H1 (cell line): ENCODE data around the gene HDAC10. TPM values are rescaled to one million over a fixed set of nuclear protein-coding genes. Genes with fewer than 3 reads are reported as not detected.

Source experiments
- CTCF ChIA-PET: fragments of 300-600 bp; sonication (Branson Sonifier 250); formaldehyde crosslinking; loops from one replicate; lab custom pipeline; 2021; ENCODE audit not compliant: partially characterized antibody; lab: Charles Lee
- POLR2A ChIA-PET: fragments of 300-600 bp; sonication (Branson Sonifier 250); formaldehyde crosslinking; loops from one replicate; lab custom pipeline; 2021; ENCODE audit warnings: inconsistent platforms; ENCODE audit not compliant: partially characterized antibody; lab: Charles Lee
- DNase-seq, 2 experiments: peaks; one replicate each; pipeline versions ENCODE4 v3.0.0 to v3.0.0-alpha.2; 2010 to 2022; ENCODE audit warnings: low spot score in 2 of 2, low read depth in 1 of 2, mixed read lengths in 1 of 2
- FAIRE-seq: peaks from 2 replicates; lab custom pipeline; 2011; peaks lifted over from hg19 to GRCh38; lab: Jason Lieb, UNC
- H2AFZ ChIP-seq: 2 replicates; pipeline ENCODE4 v1.8.1; 2012; ENCODE audit warnings: low read length, inconsistent platforms
- H2AK5ac ChIP-seq: 2 replicates; pipeline ENCODE4 v1.6.1; 2013; ENCODE audit warnings: low read depth, low read length
- H2BK120ac ChIP-seq: replicated peaks from 2 replicates; pipeline ENCODE3; 2013; ENCODE audit warnings: low read depth, low read length, inconsistent platforms
- H2BK12ac ChIP-seq: 2 replicates; pipeline ENCODE4 v1.6.1; 2013; ENCODE audit warnings: low read depth, low read length
- H2BK15ac ChIP-seq: 2 replicates; pipeline ENCODE4 v1.6.1; 2013; ENCODE audit warnings: low read length
- H2BK20ac ChIP-seq: 2 replicates; pipeline ENCODE4 v1.6.1; 2013; ENCODE audit warnings: low read length
- H2BK5ac ChIP-seq: 2 replicates; pipeline ENCODE4 v1.6.1; 2013; ENCODE audit warnings: low read depth, low read length
- H3K14ac ChIP-seq: 2 replicates; pipeline ENCODE4 v1.6.1; 2013; ENCODE audit warnings: inconsistent platforms; ENCODE audit not compliant: insufficient read length
- H3K18ac ChIP-seq: 2 replicates; pipeline ENCODE4 v1.6.1; 2013; ENCODE audit warnings: low read length; ENCODE audit errors: extremely low read depth
- H3K23ac ChIP-seq: 2 replicates; pipeline ENCODE4 v1.6.1; 2013; ENCODE audit warnings: inconsistent platforms; ENCODE audit not compliant: insufficient read length
- H3K23me2 ChIP-seq: 2 replicates; pipeline ENCODE4 v1.6.1; 2013; ENCODE audit warnings: low read depth, low read length
- H3K27ac ChIP-seq: 2 replicates; pipeline ENCODE4 v1.6.1; 2011; ENCODE audit warnings: low read depth, low read length, inconsistent platforms
- H3K27me3 ChIP-seq, 4 experiments: replicated peaks in 1 of 4; 1 replicate in 1 of 4; 2 replicates in 3 of 4; pipeline versions ENCODE4 v1.6.1 to v1.8.1; 2011 to 2013; ENCODE audit warnings: low read length in 3 of 4, mild to moderate bottlenecking in 3 of 4, inconsistent platforms in 2 of 4, mixed read lengths in 2 of 4, moderate library complexity in 1 of 4; ENCODE audit not compliant: control insufficient read depth in 3 of 4, insufficient read depth in 3 of 4; ENCODE audit errors: extremely low read depth in 1 of 4
- H3K36me3 ChIP-seq, 4 experiments: 2 replicates each; pipeline versions ENCODE4 v1.6.1 to v1.8.1; 2011 to 2013; ENCODE audit warnings: mild to moderate bottlenecking in 4 of 4, low read length in 3 of 4, moderate library complexity in 2 of 4, control low read depth in 1 of 4, inconsistent platforms in 1 of 4; ENCODE audit not compliant: insufficient read depth in 4 of 4, control insufficient read depth in 2 of 4
- H3K4ac ChIP-seq: replicated peaks from 2 replicates; pipeline ENCODE3; 2013; ENCODE audit warnings: low read length, low read depth, mixed read lengths, inconsistent platforms; ENCODE audit not compliant: insufficient read length
- H3K4me1 ChIP-seq, 4 experiments: replicated peaks in 1 of 4; 1 replicate in 1 of 4; 2 replicates in 3 of 4; pipeline versions ENCODE4 v1.6.1 to v1.8.1; 2011 to 2013; ENCODE audit warnings: low read length in 3 of 4, inconsistent platforms in 2 of 4, mixed read lengths in 1 of 4; ENCODE audit not compliant: insufficient read depth in 4 of 4, control insufficient read depth in 3 of 4
- H3K4me2 ChIP-seq, 2 experiments: 2 replicates each; pipeline versions ENCODE4 v1.6.1 to v1.8.1; 2011 to 2013; ENCODE audit warnings: low read depth in 2 of 2, low read length in 2 of 2, control low read depth in 1 of 2, inconsistent platforms in 1 of 2, mild to moderate bottlenecking in 1 of 2; ENCODE audit not compliant: insufficient read depth in 1 of 2
- H3K4me3 ChIP-seq, 4 experiments: fragments of 200-600, 300-600 bp in 1 of 4; sonication (generic), shearing (Covaris generic), sonication (Bioruptor Twin) in 1 of 4; 2 replicates each; pipeline versions ENCODE4 v1.5.1 to v1.8.1; 2011 to 2016; ENCODE audit warnings: low read length in 4 of 4, low read depth in 3 of 4, control low read depth in 2 of 4, inconsistent platforms in 2 of 4, mild to moderate bottlenecking in 2 of 4, mixed read lengths in 1 of 4, moderate library complexity in 1 of 4; ENCODE audit not compliant: insufficient read depth in 2 of 4; ENCODE audit errors: extremely low read depth in 1 of 4
- H3K56ac ChIP-seq: replicated peaks from 2 replicates; pipeline ENCODE3; 2013; ENCODE audit warnings: low read depth, mild to moderate bottlenecking, mixed read lengths, low read length, inconsistent platforms; ENCODE audit not compliant: insufficient read length
- H3K79me1 ChIP-seq: 2 replicates; pipeline ENCODE4 v1.6.1; 2013; ENCODE audit warnings: low read depth, low read length, control low read depth
- H3K79me2 ChIP-seq, 2 experiments: 2 replicates each; pipeline versions ENCODE4 v1.6.1 to v1.8.1; 2012 to 2013; ENCODE audit warnings: low read length in 2 of 2, mild to moderate bottlenecking in 2 of 2, inconsistent platforms in 1 of 2; ENCODE audit not compliant: insufficient read depth in 2 of 2, control insufficient read depth in 1 of 2
- H3K9ac ChIP-seq, 4 experiments: replicated peaks in 1 of 4; 1 replicate in 1 of 4; 2 replicates in 3 of 4; pipeline versions ENCODE4 v1.6.1 to v1.8.1; 2011 to 2013; ENCODE audit warnings: low read depth in 3 of 4, low read length in 3 of 4, control low read depth in 2 of 4, mild to moderate bottlenecking in 2 of 4, moderate library complexity in 2 of 4, inconsistent platforms in 1 of 4; ENCODE audit errors: extremely low read depth in 1 of 4
- H3K9me3 ChIP-seq, 2 experiments: 2 replicates each; pipeline versions ENCODE4 v1.6.1 to v1.8.1; 2012 to 2013; ENCODE audit warnings: mild to moderate bottlenecking in 2 of 2, moderate library complexity in 2 of 2, control low read depth in 1 of 2, inconsistent platforms in 1 of 2, low read depth in 1 of 2, low read length in 1 of 2, mixed read lengths in 1 of 2; ENCODE audit not compliant: insufficient read depth in 2 of 2
- H4K20me1 ChIP-seq, 2 experiments: replicated peaks in 1 of 2; 2 replicates each; pipeline versions ENCODE3 to v1.8.1; 2011 to 2013; ENCODE audit warnings: inconsistent platforms in 2 of 2, low read length in 2 of 2, mild to moderate bottlenecking in 1 of 2; ENCODE audit not compliant: insufficient read depth in 2 of 2, control insufficient read depth in 1 of 2
- H4K5ac ChIP-seq: 2 replicates; pipeline ENCODE4 v1.6.1; 2013; ENCODE audit warnings: low read length, low read depth, mixed read lengths, inconsistent platforms; ENCODE audit not compliant: insufficient read length
- H4K8ac ChIP-seq: 2 replicates; pipeline ENCODE4 v1.8.0; 2013; ENCODE audit warnings: mild to moderate bottlenecking, moderate library complexity, low read length, inconsistent platforms; ENCODE audit not compliant: insufficient read depth; ENCODE audit errors: extremely low read depth
- H4K91ac ChIP-seq: replicated peaks from 2 replicates; pipeline ENCODE3; 2013; ENCODE audit warnings: low read length, mixed read lengths, inconsistent platforms; ENCODE audit not compliant: insufficient read length
- ASH2L ChIP-seq: fragments of 200-600, 300-600 bp; sonication (generic); IDR thresholded peaks from one replicate; pipeline ENCODE4 v1.7.1; 2017; ENCODE audit warnings: low read length
- GTF2F1 ChIP-seq: IDR thresholded peaks from 2 replicates; pipeline ENCODE4 v1.6.1; 2012; ENCODE audit warnings: low read depth, low read length, improper control_type of control experiment, borderline replicate concordance
- JUN ChIP-seq: IDR thresholded peaks from 2 replicates; pipeline ENCODE4 v1.6.1; 2011; ENCODE audit warnings: low read depth, mild to moderate bottlenecking, improper control_type of control experiment, low read length
- JUND ChIP-seq: IDR thresholded peaks from 2 replicates; pipeline ENCODE4 v1.6.1; 2011; ENCODE audit warnings: mild to moderate bottlenecking, improper control_type of control experiment, low read length
- WGBS, 2 experiments: shearing (Covaris generic) in 1 of 2; methylation state at CpG; one replicate each; pipeline versions ENCODE4 v1.1.6 to v1.1.7; 2013 to 2015; ENCODE audit warnings: low lambda C conversion rate in 2 of 2, mixed read lengths in 2 of 2, inconsistent platforms in 1 of 2, low coverage in 1 of 2, missing lambda C conversion rate in 1 of 2; ENCODE audit not compliant: insufficient replicate concordance in 2 of 2, insufficient coverage in 1 of 2, insufficient read length in 1 of 2; ENCODE audit errors: extremely low coverage in 1 of 2, missing lambda C conversion rate in 1 of 2; 5-methylcytosine and 5-hydroxymethylcytosine counted together
- polyA plus RNA-seq, 7 experiments: library from polyadenylated mRNA; depleted of rRNA in 3 of 7; stranded (reverse) in 5 of 7; unstranded in 2 of 7; fragments of >200 nt in 5 of 7; fragments of 200-250 nt in 2 of 7; gene quantifications; 1 replicate in 5 of 7; 2 replicates in 1 of 7; 4 replicates in 1 of 7; pipeline versions ENCODE4 v1.2.1 to v1.2.3, GENCODE V29; 2011 to 2013; ENCODE audit warnings: missing spikeins in 2 of 7, mixed read lengths in 2 of 7
- total RNA-seq: library from RNA; stranded (reverse); fragmentation: NEBNext Ultra II Directional; extraction: Animal tissue kit (Norgen Biotek cat#: 25700); gene quantifications from 2 replicates; pipeline ENCODE4 v1.2.1, GENCODE V29; 2021

Gene HDAC10
- total and polyA plus RNA-seq, 2 of the 8 experiments (the other 6 are each of a cell fraction or from before 2014, with no cell fraction given): 11.2 to 26.4 TPM

- Histone ChIP-seq H4K20me1 (peaks cover 0 to 12% of the 10 kb centered on the region in 2 experiments), H3K79me2 (no peaks in the 10 kb centered on the region), H2BK12ac (no peak overlapping the region), H3K18ac (no peak overlapping the region), H4K5ac (no peak overlapping the region), H2BK20ac (no peak overlapping the region), H4K91ac (no peak overlapping the region), H3K27me3 (no peaks in the 10 kb centered on the region), H2BK15ac (no peak overlapping the region), H2BK5ac (no peak overlapping the region), H3K4me3 (no peak overlapping the region), H3K9ac (no peak overlapping the region), H3K4ac (no peak overlapping the region), H3K9me3 (peaks cover 0 to under 1% of the 10 kb centered on the region in 2 experiments; a peak in 1 of 4 replicates), H3K56ac (no peak overlapping the region), H3K23ac (no peak overlapping the region), H2BK120ac (no peak overlapping the region), H3K36me3 (peaks cover 23 to 86% (median 37%) of the 10 kb centered on the region in 4 experiments), H3K14ac (no peak overlapping the region)
- FAIRE-seq: no peak
- no peak for DNase-seq
- no peak for TF ChIP-seq GTF2F1
- no peak for TF ChIP-seq ASH2L
- peak; percentile 62; the same call in 1 of the 2 replicates for TF ChIP-seq JUND
- TF ChIP-seq JUN: peak; percentile 23; the same call in 1 of the 2 replicates
- TF ChIP-seq, all 59 proteins: peak for 2
- WGBS, 2 experiments: 91% methylated on average over 37 of the region's 45 CpGs; no CpG with 5 or more reads in 1 of the 2 experiments
- H3K27ac ChIP-seq: peak overlapping the region; percentile 24; the same call in 1 of the 2 replicates
- no peak overlapping the region for H2AK5ac ChIP-seq
- CTCF ChIA-PET: interaction anchor here (1.7 to 1.9 kb wide), 2 partner anchors 10 to 58 kb away, joined by 3 to 6 read pairs; no protein-coding TSS in a partner anchor
- H3K4me2 ChIP-seq: no peak overlapping the region
- H4K8ac ChIP-seq: peak overlapping the region; percentile 68
- H3K4me1 ChIP-seq: peaks cover 0 to 2% (median 0%) of the 10 kb centered on the region in 4 experiments; a peak in 2 of 7 replicates
- POLR2A ChIA-PET: interaction anchor here (1.0 to 1.2 kb wide), 3 partner anchors 8 to 26 kb away, joined by 3 to 6 read pairs (median 4); no protein-coding TSS in a partner anchor
- no peaks in the 10 kb centered on the region for H3K23me2 ChIP-seq
- no peak overlapping the region for H2AFZ ChIP-seq
- no peaks in the 10 kb centered on the region for H3K79me1 ChIP-seq
Measured at GRCh38 chr22:50282361-50283155, 31.5 kb upstream of the HDAC10 start.
